GM10266 (cell line): ENCODE results near the gene ROCK1.

ENCODE experiments used
- DNase-seq: peaks from one replicate; pipeline ENCODE4 v3.0.0; 2012; ENCODE audit errors: extremely low spot score
- CTCF ChIP-seq: IDR thresholded peaks from 2 replicates; pipeline ENCODE4 v1.5.1; 2012; ENCODE audit warnings: mild to moderate bottlenecking, low read depth; ENCODE audit not compliant: control insufficient read depth, insufficient read depth; ENCODE audit errors: missing control alignments

The ROCK1 gene

GRCh38 chr18:21132398-21132918 is 20.8 kb upstream of the ROCK1 start:
- DNase-seq, result no peak
- no peak for TF ChIP-seq CTCF

DNA sequence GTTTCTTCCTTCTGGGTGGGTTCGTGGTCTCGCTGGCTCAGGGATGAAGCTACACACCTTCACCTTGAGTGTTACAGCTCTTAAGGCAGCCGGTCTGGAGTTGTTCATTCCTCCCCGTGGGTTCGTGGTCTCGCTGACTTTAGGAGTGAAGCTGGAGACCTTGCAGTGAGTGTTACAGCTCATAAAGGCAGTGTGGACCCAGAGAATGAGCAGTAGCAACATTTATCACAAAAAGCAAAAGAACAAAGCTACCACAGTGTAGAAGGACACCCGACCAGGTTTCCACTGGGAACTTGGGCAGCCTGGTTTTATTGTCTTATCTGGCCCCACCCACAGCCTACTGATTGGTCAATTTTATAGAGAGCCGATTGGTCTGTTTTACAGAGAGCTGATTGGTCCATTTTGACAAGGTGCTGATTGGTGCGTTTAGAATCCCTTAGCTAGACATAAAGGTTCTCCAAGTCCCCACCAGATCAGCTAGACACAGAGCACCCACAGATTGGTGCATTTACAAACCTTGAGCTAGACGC is 20.1 kb upstream of the ROCK1 start:
- DNase-seq, result no peak
- no peak for TF ChIP-seq CTCF

GRCh38 chr18:21129566-21130216 is 18.1 kb upstream of the ROCK1 start:
- no peak for DNase-seq
- no peak for TF ChIP-seq CTCF

GRCh38 chr18:21123290-21123926 is 11.8 kb upstream of the ROCK1 start:
- DNase-seq, result no peak
- no peak for TF ChIP-seq CTCF

DNA sequence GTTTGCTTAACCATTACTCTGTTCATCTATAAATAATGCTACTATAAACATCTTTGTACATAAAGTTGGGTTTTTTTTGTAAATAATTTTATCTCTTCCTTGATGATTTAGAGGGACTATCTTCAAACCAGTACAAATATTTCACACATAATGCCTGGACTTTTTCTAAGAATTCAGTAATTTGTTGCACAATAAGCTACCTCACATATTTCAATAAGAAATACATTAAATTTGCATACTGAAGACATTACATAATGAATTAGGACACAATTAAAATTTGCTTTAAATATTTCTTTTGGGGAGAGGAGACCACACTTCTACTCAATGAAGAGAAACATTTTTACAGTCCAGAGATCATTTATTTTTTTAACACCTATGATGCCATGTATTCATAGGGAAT is 7.2 kb upstream of the ROCK1 start:
- no peak for TF ChIP-seq CTCF
- DNase-seq, result no peak

DNA sequence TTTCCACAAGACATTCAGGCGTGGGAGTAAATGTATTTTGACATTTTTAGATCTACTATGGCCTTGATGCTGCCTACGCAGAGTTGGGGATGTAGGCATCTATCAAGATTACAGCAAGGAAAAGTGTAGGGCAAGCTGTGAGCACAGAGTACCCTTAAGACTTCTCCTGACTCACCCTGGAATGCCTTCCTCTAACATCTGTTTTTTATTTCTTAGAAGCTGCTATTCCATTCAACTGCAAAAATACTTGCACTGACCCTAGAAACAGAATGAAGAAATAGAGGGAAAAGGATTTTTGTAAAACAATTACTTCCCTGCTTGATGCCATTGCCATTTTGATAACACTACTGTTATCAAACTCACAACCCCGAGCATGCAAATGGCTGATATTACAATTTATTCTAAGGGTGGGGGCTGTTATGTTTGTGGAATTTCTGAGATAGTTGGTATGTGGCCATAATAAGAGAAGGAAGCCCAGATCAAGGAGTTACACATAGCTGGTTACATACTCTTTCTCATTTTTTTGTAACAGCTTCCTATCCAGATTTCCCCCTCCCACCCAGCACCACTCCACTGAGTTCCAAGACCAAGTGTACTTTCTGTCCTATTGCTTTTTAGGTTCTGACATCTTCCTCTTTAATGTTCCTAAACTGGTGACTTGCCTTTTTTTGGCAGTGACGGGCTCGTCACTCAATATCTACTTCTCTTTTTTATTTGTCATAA is 6.0 kb upstream of the ROCK1 start:
- no peak for TF ChIP-seq CTCF
- no peak for DNase-seq
